GM19239 (cell line): ENCODE measurements around the gene STARD3.
"Not testable (repeated sequence)": the region's sequence is repeated elsewhere in the genome, so short reads cannot be mapped to it uniquely, and the experiment has no call there.

Experiments used
- DNase-seq: peaks from one replicate; pipeline ENCODE4 v3.0.0; 2011; ENCODE audit warnings: low spot score; ENCODE audit not compliant: insufficient read length
- FAIRE-seq: peaks from 2 replicates; lab custom pipeline; 2011; peaks lifted over from hg19 to GRCh38; lab: Jason Lieb, UNC

The STARD3 gene

GRCh38 chr17:39683295-39683939 lies 46.5 kb downstream of the STARD3 start:
- FAIRE-seq (no peak), DNase-seq (no peak)

GRCh38 chr17:39684369-39685192 lies 47.6 kb downstream of the STARD3 start:
- FAIRE-seq (no peak), DNase-seq (no peak)

GRCh38 chr17:39687101-39687545 lies 50.2 kb downstream of the STARD3 start:
- FAIRE-seq (no peak), DNase-seq (no peak)

- DNase-seq (peak; percentile 85), FAIRE-seq (peak; percentile 94)
These were observed 50.9 kb downstream of the STARD3 start, which contains the start of gene PGAP3 for GRCh38 chr17:39687546-39688474. TSS of gene PGAP3 (minus strand) at chr17:39688057. CDS start at chr17:39688014, 43 bp downstream.

DNA sequence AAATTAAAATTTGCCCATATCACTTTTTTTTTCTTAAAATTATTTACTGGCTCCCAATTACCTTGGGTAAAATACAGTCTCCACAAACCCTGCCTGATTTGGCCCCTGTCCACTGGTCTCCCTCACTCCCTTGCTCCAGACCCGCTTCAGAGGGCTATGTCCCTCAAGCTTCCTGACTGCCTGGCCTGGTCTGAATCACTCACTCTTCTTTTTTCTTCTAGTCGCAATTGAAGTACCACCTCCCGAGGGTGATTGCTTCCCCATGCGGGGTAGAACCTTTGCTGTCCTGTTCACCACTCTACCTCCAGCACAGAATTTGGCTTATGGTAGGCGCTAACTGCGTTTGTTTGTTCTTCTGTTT lies 51.5 kb downstream of the STARD3 start:
- no peak for FAIRE-seq
- DNase-seq = no peak

- no peak for FAIRE-seq
These were observed 52.0 kb downstream of the STARD3 start for GRCh38 chr17:39688945-39689344.

GRCh38 chr17:39694593-39694992 lies 57.6 kb downstream of the STARD3 start:
- FAIRE-seq = no peak

More at GRCh38 chr17:39688945-39689344, 52.0 kb downstream of the STARD3 start:
- DNase-seq = no peak

DNA sequence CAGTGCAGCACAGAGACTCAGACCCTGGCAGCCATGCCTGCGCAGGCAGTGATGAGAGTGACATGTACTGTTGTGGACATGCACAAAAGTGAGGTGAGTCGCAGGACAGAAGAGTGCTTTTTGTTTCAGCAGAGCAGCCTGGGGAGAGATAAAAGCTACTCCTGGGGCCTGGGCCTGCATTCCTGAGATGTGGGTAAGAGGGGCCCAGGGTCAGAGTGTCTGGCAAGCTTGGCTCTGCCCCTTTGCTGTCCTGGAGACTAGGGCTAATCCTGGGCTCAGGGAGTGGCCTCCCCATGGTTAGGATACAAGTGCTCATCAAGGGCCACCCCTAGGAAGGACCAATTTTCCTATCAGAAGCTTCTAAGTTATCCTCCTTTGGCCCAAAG lies 58.1 kb downstream of the STARD3 start:
- no peak for DNase-seq
- no peak for FAIRE-seq

More at GRCh38 chr17:39694593-39694992, 57.6 kb downstream of the STARD3 start:
- no peak for DNase-seq

DNA sequence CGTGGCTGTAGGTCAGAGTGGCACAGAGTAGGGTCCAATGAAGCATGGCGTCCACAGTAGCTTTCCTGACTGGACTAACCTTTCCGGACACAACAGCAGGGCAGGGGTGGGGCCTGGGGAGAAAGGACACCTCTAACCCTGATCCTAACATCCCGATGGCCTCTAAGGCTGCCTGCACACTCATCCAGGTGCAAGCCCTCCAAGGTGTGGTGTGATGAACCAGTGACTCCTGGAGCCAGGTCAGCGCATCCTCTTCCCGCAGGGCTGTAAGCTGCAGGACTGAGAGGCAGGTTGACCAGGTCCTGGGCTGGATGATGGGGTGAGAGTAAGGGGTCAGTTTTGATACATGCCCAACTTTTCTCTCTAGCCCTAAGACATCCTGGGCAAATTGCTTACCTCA lies 59.8 kb downstream of the STARD3 start:
- no peak for DNase-seq

GRCh38 chr17:39697961-39698360 lies 61.0 kb downstream of the STARD3 start:
- FAIRE-seq (no peak), DNase-seq (no peak)

More for the DNA sequence above, 59.8 kb downstream of the STARD3 start:
- no peak for FAIRE-seq

GRCh38 chr17:39699157-39699817 lies 62.3 kb downstream of the STARD3 start:
- FAIRE-seq, DNase-seq: not testable (repeated sequence)

DNA sequence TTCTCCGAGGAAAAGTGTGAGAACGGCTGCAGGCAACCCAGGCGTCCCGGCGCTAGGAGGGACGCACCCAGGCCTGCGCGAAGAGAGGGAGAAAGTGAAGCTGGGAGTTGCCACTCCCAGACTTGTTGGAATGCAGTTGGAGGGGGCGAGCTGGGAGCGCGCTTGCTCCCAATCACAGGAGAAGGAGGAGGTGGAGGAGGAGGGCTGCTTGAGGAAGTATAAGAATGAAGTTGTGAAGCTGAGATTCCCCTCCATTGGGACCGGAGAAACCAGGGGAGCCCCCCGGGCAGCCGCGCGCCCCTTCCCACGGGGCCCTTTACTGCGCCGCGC lies 62.8 kb downstream of the STARD3 start, which contains the start of gene ERBB2:
Gene ERBB2 (plus strand): TSS at position 247 of the 330 bp plus-strand sequence. CDS start 175 bp downstream, outside the sequence.
- FAIRE-seq = no peak
- DNase-seq = no peak

- DNase-seq = no peak
- FAIRE-seq = no peak
These were observed 63.4 kb downstream of the STARD3 start for GRCh38 chr17:39700148-39700987.

- FAIRE-seq (no peak), DNase-seq (no peak)
These were observed 64.3 kb downstream of the STARD3 start for GRCh38 chr17:39701012-39701783.

- no peak for FAIRE-seq
- no peak for DNase-seq
These were observed 65.0 kb downstream of the STARD3 start for GRCh38 chr17:39701784-39702422.

GRCh38 chr17:39702901-39703893 lies 66.3 kb downstream of the STARD3 start:
- DNase-seq (peak; percentile 44), FAIRE-seq (peak; percentile 11)

DNA sequence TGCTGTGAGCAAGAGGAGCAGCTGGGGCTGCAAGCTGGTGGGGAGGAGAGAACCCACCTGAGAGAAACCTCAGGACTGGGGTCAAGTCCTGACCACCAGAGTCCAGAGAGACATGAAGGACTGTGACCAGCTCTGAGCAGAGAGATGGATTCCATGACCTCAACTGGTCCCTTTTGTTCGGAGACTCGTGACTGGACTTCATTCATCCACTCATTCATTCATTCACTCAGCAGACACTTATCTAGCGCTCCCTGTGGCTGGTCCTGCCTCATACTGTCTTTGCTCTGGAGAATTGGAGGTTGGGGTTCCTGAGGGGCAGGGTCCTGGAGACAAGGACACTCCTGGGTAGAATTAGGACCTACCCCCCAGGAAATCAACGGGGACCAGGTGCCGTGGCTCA lies 67.0 kb downstream of the STARD3 start:
- FAIRE-seq (no peak), DNase-seq (no peak)
